HG03354 (cell line): ENCODE measurements around the gene PFDN2.

Source experiments
- ATAC-seq: cut with Tn5 transposase; IDR thresholded peaks from one replicate; pipeline ENCODE4 v1.9.1; 2021; ENCODE audit warnings: mild to moderate bottlenecking; ENCODE audit not compliant: unreplicated experiment, poor library complexity, severe bottlenecking

Gene PFDN2

GRCh38 chr1:161117759-161118581 lies at the start of gene PFDN2, which contains the start of gene NIT1:
PFDN2 (minus strand) TSS chr1:161118037; CDS start chr1:161118026, 11 bp downstream.
NIT1 (plus strand) TSS chr1:161118105; CDS start chr1:161118177, 72 bp downstream.
- peak; percentile 89 for ATAC-seq

- ATAC-seq = peak; percentile 6
These were observed 49.1 kb upstream of the PFDN2 start for GRCh38 chr1:161166669-161167548.

GRCh38 chr1:161165742-161166668 lies 48.2 kb upstream of the PFDN2 start, which contains the start of gene PPOX:
PPOX (plus strand) TSS chr1:161166426; CDS start chr1:161166848, 422 bp downstream.
- ATAC-seq = peak; percentile 95

GRCh38 chr1:161164901-161165610 lies 47.2 kb upstream of the PFDN2 start:
- ATAC-seq = no peak

- no peak for ATAC-seq
These were observed 46.0 kb upstream of the PFDN2 start for GRCh38 chr1:161163793-161164192.

- no peak for ATAC-seq
These were observed 45.0 kb upstream of the PFDN2 start for GRCh38 chr1:161162806-161163205.

GRCh38 chr1:161162052-161162451 lies 44.2 kb upstream of the PFDN2 start:
- ATAC-seq = no peak

GRCh38 chr1:161161652-161162051 lies 43.8 kb upstream of the PFDN2 start:
- no peak for ATAC-seq

- no peak for ATAC-seq
These were observed 42.9 kb upstream of the PFDN2 start for GRCh38 chr1:161160671-161161145.

- ATAC-seq = no peak
These were observed 42.0 kb upstream of the PFDN2 start for GRCh38 chr1:161159913-161160243.

GRCh38 chr1:161159087-161159912 lies 41.5 kb upstream of the PFDN2 start, which contains the start of gene USP21:
USP21 (plus strand) TSS chr1:161159500; CDS start chr1:161160641, 1,141 bp downstream.
- peak; percentile 88 for ATAC-seq

GRCh38 chr1:161158316-161159010 lies 40.6 kb upstream of the PFDN2 start:
- no peak for ATAC-seq

- ATAC-seq = no peak
These were observed 40.0 kb upstream of the PFDN2 start for GRCh38 chr1:161157867-161158266.

- ATAC-seq = peak; percentile 91
These were observed 36.0 kb upstream of the PFDN2 start, which contains the start of gene UFC1 for GRCh38 chr1:161153682-161154337. UFC1 (plus strand) TSS chr1:161153978; CDS start chr1:161153998, 20 bp downstream.

GRCh38 chr1:161153176-161153575 lies 35.3 kb upstream of the PFDN2 start:
- peak; percentile 19 for ATAC-seq

GRCh38 chr1:161145832-161146231 lies 28.0 kb upstream of the PFDN2 start:
- ATAC-seq = no peak
